Measurements from ENCODE around the gene CAMTA1.
A peak's percentile ranks its signal among the peaks of the same experiment; 100 is the strongest.

GRCh38 chr1:7561331-7561921 is 776.2 kb downstream of the CAMTA1 start:
- TF ChIP-seq CTCF (IDR thresholded peaks at IDR 0.05; ENCODE audit: insufficient read depth, low read length, poor library complexity, severe bottlenecking) (peak; percentile 29), EZH2phosphoT487 (conservative IDR thresholded peaks at IDR 0.05; ENCODE audit: low read length) (no peak)

Measured in SU-DHL-6 (cell line).